Caco-2 (cell line): ENCODE measurements around the gene EEF1AKMT1. TPM values are rescaled to one million over a fixed set of nuclear protein-coding genes. Genes with fewer than 3 reads are reported as not detected.
"Not testable (repeated sequence)": the region's sequence is repeated elsewhere in the genome, so short reads cannot be mapped to it uniquely, and the experiment has no call there.

ENCODE experiments used
- BruUV-seq: library from RNA; stranded (reverse); fragments of 400-500 nt; replicated peaks from 2 replicates; lab custom pipeline; 2021; lab: Mats Ljungman, UMichigan
- CTCF ChIA-PET: fragments of 300-600 bp; sonication (Branson Sonifier 250); formaldehyde crosslinking; loops from one replicate; lab custom pipeline; 2022; ENCODE audit warnings: antibody characterized with exemption; lab: Charles Lee
- POLR2A ChIA-PET: fragments of 300-600 bp; sonication (Branson Sonifier 250); formaldehyde crosslinking; loops from one replicate; lab custom pipeline; 2022; ENCODE audit warnings: antibody characterized with exemption; lab: Charles Lee
- DNase-seq, 2 experiments: peaks; one replicate each; pipeline versions ENCODE4 v3.0.0 to v3.0.0-alpha.2; 2020 to 2022
- H3K27me3 ChIP-seq: replicated peaks from 2 replicates; pipeline ENCODE4 v1.6.0; 2011; ENCODE audit warnings: low read length; ENCODE audit not compliant: control insufficient read depth, insufficient read depth
- H3K36me3 ChIP-seq: 2 replicates; pipeline ENCODE4 v1.5.1; 2011; ENCODE audit warnings: low read length; ENCODE audit not compliant: control insufficient read depth, insufficient read depth
- H3K4me1 ChIP-seq: fragments of 250-450 bp; sonication (Bioruptor Pico); 2 replicates; pipeline ENCODE4 v1.5.1; 2020; ENCODE audit warnings: mild to moderate bottlenecking
- H3K4me3 ChIP-seq: 2 replicates; pipeline ENCODE4 v1.5.1; 2011; ENCODE audit warnings: low read depth, mild to moderate bottlenecking, control low read depth, low read length
- H3K9me3 ChIP-seq: fragments of 250-450 bp; sonication (Bioruptor Pico); 2 replicates; pipeline ENCODE4 v1.5.1; 2020; ENCODE audit warnings: mild to moderate bottlenecking, moderate library complexity
- H3K27ac Mint-ChIP-seq: one replicate; pipeline ENCODE4 v1.8.0; 2022; ENCODE audit warnings: mixed read lengths; ENCODE audit not compliant: unreplicated experiment
- H3K27me3 Mint-ChIP-seq: one replicate; pipeline ENCODE4 v1.8.0; 2022; ENCODE audit warnings: mixed read lengths; ENCODE audit not compliant: insufficient read depth, unreplicated experiment
- H3K36me3 Mint-ChIP-seq: one replicate; pipeline ENCODE4 v1.8.0; 2022; ENCODE audit warnings: mild to moderate bottlenecking, mixed read lengths; ENCODE audit not compliant: insufficient read depth, unreplicated experiment
- H3K4me1 Mint-ChIP-seq: one replicate; pipeline ENCODE4 v1.8.0; 2022; ENCODE audit warnings: low read depth, mixed read lengths; ENCODE audit not compliant: unreplicated experiment
- H3K4me3 Mint-ChIP-seq: one replicate; pipeline ENCODE4 v1.8.0; 2022; ENCODE audit warnings: mild to moderate bottlenecking, moderate library complexity, mixed read lengths; ENCODE audit not compliant: unreplicated experiment
- H3K9me3 Mint-ChIP-seq: one replicate; pipeline ENCODE4 v1.8.0; 2022; ENCODE audit warnings: mixed read lengths; ENCODE audit not compliant: unreplicated experiment
- intact Hi-C: fragments of 100-400 bp; cut with micrococcal nuclease; formaldehyde crosslinking; loops from one replicate; pipeline ENCODE4 v1.10.0; 2022; ENCODE audit not compliant: unreplicated experiment
- total RNA-seq: library from RNA; stranded (reverse); gene quantifications from 2 replicates; pipeline ENCODE4 v1.2.3, GENCODE V29; 2022
- TF ChIP-seq, protein P1 (sequence below), 2 experiments: fragments of 200-600 bp in 1 of 2; IDR thresholded peaks; 1 replicate in 1 of 2; 2 replicates in 1 of 2; pipeline versions ENCODE4 v1.5.1 to v1.8.0; 2011 to 2022; ENCODE audit warnings: antibody characterized with exemption in 1 of 2, control low read depth in 1 of 2, inconsistent platforms in 1 of 2, low read depth in 1 of 2, low read length in 1 of 2, mild to moderate bottlenecking in 1 of 2, moderate library complexity in 1 of 2; ENCODE audit not compliant: insufficient read depth in 1 of 2, severe bottlenecking in 1 of 2, unreplicated experiment in 1 of 2

Gene EEF1AKMT1
- total RNA-seq, 1 experiment from 2014 or later = 8.6 TPM

DNA sequence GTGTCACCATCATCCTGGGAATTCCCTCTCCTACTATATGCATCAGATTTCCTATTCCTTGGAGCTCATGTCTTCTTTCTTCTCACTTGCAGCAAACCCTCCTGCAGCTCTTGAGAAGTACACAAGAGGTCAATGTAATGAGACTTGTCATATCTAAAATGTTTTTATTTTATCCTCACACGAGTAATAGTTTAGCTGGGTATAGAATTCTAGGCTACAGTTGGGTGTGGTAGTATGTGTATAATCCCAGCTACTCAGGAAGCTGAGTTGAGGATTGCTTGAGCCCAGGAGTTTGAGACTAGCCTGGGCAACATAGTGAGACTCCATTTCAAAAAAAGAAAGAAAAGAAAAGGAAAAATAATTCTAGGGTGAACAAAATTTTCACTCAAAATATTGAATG lies 24.4 kb downstream of the EEF1AKMT1 start:
- H3K9me3 ChIP-seq = peaks cover 17% of the 10 kb centered on the region
- ChIA-PET POLR2A (no interaction called here), CTCF (no interaction called here)
- Mint-ChIP-seq H3K36me3 (no peaks in the 10 kb centered on the region), H3K27me3 (no peaks in the 10 kb centered on the region), H3K27ac (no peak overlapping the region), H3K4me1 (no peaks in the 10 kb centered on the region), H3K4me3 (no peak overlapping the region), H3K9me3 (peaks cover 46% of the 10 kb centered on the region)
- TF ChIP-seq, protein P1, sequence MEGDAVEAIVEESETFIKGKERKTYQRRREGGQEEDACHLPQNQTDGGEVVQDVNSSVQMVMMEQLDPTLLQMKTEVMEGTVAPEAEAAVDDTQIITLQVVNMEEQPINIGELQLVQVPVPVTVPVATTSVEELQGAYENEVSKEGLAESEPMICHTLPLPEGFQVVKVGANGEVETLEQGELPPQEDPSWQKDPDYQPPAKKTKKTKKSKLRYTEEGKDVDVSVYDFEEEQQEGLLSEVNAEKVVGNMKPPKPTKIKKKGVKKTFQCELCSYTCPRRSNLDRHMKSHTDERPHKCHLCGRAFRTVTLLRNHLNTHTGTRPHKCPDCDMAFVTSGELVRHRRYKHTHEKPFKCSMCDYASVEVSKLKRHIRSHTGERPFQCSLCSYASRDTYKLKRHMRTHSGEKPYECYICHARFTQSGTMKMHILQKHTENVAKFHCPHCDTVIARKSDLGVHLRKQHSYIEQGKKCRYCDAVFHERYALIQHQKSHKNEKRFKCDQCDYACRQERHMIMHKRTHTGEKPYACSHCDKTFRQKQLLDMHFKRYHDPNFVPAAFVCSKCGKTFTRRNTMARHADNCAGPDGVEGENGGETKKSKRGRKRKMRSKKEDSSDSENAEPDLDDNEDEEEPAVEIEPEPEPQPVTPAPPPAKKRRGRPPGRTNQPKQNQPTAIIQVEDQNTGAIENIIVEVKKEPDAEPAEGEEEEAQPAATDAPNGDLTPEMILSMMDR (IDR thresholded peaks at IDR 0.05; ENCODE audit: insufficient read depth in 1 of 2, low read depth in 1 of 2, low read length in 1 of 2, severe bottlenecking in 1 of 2, unreplicated experiment in 1 of 2) = no peak
- no TSS peak for BruUV-seq
- DNase-seq = no peak
- H3K4me3 ChIP-seq = no peak overlapping the region
- H3K4me1 ChIP-seq = no peaks in the 10 kb centered on the region
- intact Hi-C loops = no loop called here
- no peaks in the 10 kb centered on the region for H3K27me3 ChIP-seq
- H3K36me3 ChIP-seq = no peaks in the 10 kb centered on the region

DNA sequence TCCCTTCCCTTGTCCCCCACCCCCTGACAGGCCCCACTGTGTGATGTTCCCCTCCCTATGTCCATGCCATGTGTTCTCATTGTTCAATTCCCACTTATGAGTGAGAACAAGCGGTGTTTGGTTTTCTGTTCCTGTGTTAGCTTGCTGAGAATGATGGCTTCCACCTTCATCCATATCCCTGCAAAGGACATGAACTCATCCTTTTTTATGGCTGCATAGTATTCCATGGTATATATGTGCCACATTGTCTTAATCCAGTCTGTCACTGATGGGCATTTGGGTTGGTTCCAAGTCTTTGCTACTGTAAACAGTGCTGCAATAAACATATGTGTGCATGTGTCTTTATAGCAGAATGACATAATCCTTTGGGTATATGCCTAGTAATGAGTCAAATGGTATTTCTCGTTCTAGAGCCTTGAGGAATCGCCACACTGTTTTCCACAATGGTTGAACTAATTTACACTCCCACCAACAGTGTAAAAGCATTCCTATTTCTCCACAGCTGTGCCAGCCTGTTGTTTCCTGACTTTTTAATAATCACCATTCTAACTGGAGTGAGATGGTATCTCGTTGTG lies 29.8 kb downstream of the EEF1AKMT1 start:
- CTCF ChIA-PET, H3K27me3 Mint-ChIP-seq, H3K36me3 ChIP-seq, H3K9me3 Mint-ChIP-seq, H3K36me3 Mint-ChIP-seq, intact Hi-C loops, H3K27me3 ChIP-seq, H3K4me3 Mint-ChIP-seq, DNase-seq, H3K27ac Mint-ChIP-seq, H3K4me1 ChIP-seq, H3K4me1 Mint-ChIP-seq, BruUV-seq, POLR2A ChIA-PET, H3K9me3 ChIP-seq, H3K4me3 ChIP-seq: not testable (repeated sequence)

DNA sequence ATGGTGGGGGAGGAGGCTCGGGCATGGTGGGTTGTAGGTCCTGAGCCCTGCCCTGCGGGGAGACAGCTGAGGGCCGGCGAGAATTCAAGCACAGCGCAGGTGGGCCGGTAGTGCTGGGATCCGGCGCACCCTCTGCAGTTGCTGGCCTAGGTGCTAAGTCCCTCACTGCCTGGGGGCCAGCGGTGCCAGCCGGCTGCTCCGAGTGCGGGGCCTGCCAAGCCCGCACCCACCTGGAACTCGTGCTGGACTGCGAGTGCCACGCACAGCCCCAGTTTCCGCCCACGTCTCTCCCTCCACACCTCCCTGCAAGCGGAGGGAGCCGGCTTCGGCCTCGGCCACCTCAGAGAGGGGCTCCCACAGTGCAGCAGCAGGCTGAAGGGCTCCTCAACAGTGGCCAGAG lies 33.7 kb downstream of the EEF1AKMT1 start:
- Mint-ChIP-seq H3K4me1 (no peaks in the 10 kb centered on the region), H3K27me3 (no peaks in the 10 kb centered on the region), H3K9me3 (no peaks in the 10 kb centered on the region), H3K36me3 (no peaks in the 10 kb centered on the region), H3K27ac (no peak overlapping the region), H3K4me3 (no peak overlapping the region)
- 0 out of 2 replicates have a peak, but pooled peaks cover 3% of the 10 kb centered on the region for H3K9me3 ChIP-seq
- no peaks in the 10 kb centered on the region for H3K27me3 ChIP-seq
- BruUV-seq = no TSS peak
- H3K4me1 ChIP-seq = peaks cover 4% of the 10 kb centered on the region
- intact Hi-C loops = no loop called here
- no peak overlapping the region for H3K4me3 ChIP-seq
- ChIA-PET CTCF (interaction anchor here (1.4 kb wide), 1 partner anchor 28 kb away, joined by 3 read pairs; no protein-coding TSS in a partner anchor), POLR2A (no interaction called here)
- no peak for DNase-seq
- TF ChIP-seq, protein P1 (IDR thresholded peaks at IDR 0.05; ENCODE audit: insufficient read depth in 1 of 2, low read depth in 1 of 2, low read length in 1 of 2, severe bottlenecking in 1 of 2, unreplicated experiment in 1 of 2) = no peak
- no peaks in the 10 kb centered on the region; the same call in 1 of the 2 replicates for H3K36me3 ChIP-seq
